SW 1271 (cell line): ENCODE results near the gene GRIFIN.

ENCODE experiments used
- DNase-seq, 2 experiments: peaks; one replicate each; lab custom pipeline; 2025; lab: John Stamatoyannopoulos, UW

GRIFIN gene

GRCh38 chr7:2498708-2499107 lies 22.5 kb upstream of the GRIFIN start:
- DNase-seq = no peak

GRCh38 chr7:2497500-2498336 lies 21.5 kb upstream of the GRIFIN start:
- no peak for DNase-seq

- no peak for DNase-seq
Measured at GRCh38 chr7:2497065-2497464, 20.9 kb upstream of the GRIFIN start.

DNA sequence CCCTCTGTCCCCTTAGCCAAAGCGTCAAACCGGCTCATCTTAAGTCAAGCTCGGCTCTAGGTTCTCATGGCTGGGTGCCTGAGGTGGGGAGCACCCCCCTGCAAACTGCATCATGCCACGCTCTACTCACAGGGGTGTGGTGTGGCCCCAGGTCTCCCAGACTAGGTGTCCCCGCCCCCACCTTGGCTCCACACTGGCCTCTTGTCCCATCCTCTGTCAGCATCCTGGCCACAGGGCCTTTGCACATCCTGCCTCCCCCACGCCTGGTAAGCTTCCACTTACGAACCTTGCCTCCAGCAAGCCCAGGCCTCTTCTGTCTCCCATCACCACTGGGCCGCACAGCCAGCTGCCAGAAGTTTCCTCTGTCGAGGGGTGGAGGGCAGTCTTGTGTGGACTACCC lies 20.2 kb upstream of the GRIFIN start:
- no peak for DNase-seq

GRCh38 chr7:2495418-2496299 lies 19.5 kb upstream of the GRIFIN start:
- no peak for DNase-seq

- DNase-seq = no peak
Measured at GRCh38 chr7:2494191-2495130, 18.3 kb upstream of the GRIFIN start.

GRCh38 chr7:2493205-2494164 lies 17.3 kb upstream of the GRIFIN start:
- DNase-seq = no peak

GRCh38 chr7:2492038-2492437 lies 15.8 kb upstream of the GRIFIN start:
- DNase-seq = no peak

- DNase-seq = no peak
Measured at GRCh38 chr7:2490181-2490651, 14.0 kb upstream of the GRIFIN start.

- DNase-seq = no peak
Measured at GRCh38 chr7:2488681-2489080, 12.5 kb upstream of the GRIFIN start.

DNA sequence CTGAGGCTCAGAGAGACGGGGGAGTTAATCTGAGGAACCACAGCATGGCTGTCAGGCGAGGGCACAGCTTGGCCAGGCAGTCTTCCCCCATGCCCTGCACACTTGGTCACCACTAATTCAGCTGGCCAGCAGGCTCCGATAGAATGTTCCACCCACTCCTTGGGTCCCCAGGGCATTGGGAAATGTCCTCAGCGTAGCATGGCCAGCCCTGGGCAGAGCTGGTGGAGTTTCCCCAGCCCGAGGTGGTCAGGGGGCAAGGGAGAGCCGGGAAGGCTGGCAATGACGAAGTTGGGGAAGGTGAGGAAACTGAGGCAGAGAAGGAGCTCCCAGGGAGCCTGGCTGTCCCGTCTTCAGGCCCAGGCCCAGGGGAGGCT lies 12.1 kb upstream of the GRIFIN start:
- no peak for DNase-seq

GRCh38 chr7:2487586-2488271 lies 11.5 kb upstream of the GRIFIN start:
- no peak for DNase-seq

DNA sequence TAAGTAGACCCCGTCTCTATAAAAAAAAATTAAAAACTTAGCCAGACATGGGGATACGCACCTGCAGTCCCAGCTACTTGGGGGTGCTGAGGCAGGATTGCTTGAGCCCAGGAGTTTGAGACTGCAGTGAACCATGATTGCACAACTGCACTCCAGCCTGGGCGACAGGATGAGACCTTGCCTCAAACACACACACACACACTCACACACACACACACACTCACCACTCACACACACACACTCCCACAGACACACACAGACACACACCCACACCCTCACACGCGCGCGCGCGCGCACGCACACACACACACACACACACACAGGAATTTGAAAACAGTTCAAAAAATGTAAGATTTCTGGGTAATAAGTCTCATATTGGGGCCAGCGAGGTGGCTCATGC lies 8.7 kb upstream of the GRIFIN start:
- DNase-seq = no peak

GRCh38 chr7:2483494-2483893 lies 7.3 kb upstream of the GRIFIN start:
- peak in 1 of 2 experiments; percentile 25 for DNase-seq

- no peak for DNase-seq
Measured at GRCh38 chr7:2482725-2483451, 6.7 kb upstream of the GRIFIN start.

DNA sequence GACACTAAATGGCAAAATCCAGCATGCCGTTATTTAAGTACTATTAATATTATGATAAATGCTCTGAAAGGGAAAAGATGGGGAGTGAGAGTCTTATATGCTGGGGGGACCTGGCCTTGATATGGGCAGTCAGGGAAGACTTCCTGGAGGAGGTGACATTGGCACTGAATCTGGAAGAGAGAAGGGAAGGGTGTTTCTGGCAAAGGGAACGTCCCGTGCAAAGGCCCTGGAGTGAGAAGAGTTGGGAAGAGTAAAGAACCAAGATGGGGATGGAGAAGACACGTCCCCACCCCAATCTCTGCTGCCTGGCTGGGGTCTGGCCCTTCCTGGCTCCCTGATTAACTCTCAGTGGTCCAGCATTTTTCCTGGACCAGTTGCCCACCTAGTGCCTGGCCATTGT lies 5.0 kb upstream of the GRIFIN start:
- no peak for DNase-seq

GRCh38 chr7:2480070-2480408 lies 3.8 kb upstream of the GRIFIN start:
- no peak for DNase-seq

DNA sequence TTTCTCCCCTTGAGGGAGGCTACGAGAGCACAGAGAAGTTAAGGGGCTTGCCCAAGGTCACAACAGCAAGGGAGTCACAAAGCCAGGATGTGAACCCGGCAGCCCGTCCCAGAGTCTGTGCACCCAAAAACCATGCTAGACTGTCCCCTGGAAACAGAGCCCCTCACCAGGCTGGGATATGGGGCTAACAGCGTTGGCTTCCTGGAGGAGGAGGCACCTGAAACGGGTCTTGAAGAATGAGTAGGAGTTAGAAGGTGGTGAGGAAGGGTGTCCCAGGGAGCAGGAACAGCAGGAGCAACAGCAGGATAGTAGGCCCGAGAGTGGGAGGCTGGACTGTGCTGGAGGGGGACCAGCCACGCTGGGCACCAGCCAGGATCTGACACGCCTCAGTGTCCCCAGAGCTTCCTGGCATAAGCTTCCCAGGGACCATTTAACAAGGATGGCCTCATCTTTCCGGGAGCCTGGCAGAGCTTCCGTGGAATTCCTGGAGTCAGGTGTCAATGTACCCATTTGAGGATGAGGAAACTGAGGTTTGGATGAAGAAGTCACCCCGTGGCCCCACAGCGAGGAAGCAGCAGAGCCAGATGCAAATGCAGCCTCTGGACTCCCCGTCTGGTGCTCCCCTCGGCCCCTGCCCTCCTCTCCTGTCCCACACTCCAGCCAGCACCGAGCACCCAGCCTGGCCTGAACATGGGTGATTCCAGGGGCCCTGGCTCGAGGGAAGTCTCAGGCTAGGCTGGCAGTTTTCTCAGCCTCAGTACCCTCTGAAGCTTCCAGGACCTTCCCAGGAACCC lies 3.3 kb upstream of the GRIFIN start:
- DNase-seq = no peak

GRCh38 chr7:2478800-2479199 lies 2.6 kb upstream of the GRIFIN start:
- no peak for DNase-seq
